BJ (cell line): Measurements from ENCODE around the gene KCNIP4. TPM values are rescaled to one million over a fixed set of nuclear protein-coding genes. Genes with fewer than 3 reads are reported as not detected.

Experiments
- CTCF ChIA-PET: fragments of 350-600 bp; formaldehyde crosslinking; extraction: SDS; loops from one replicate; lab custom pipeline; 2021; ENCODE audit warnings: antibody characterized with exemption, inconsistent platforms; lab: Yijun Ruan, JAX
- POLR2A ChIA-PET: fragments of 300-600 bp; sonication (Branson Sonifier 250); formaldehyde crosslinking; extraction: SDS; loops from one replicate; lab custom pipeline; 2021; ENCODE audit warnings: antibody characterized with exemption; lab: Charles Lee
- DNase-seq: peaks from one replicate; pipeline ENCODE4 v3.0.0-alpha.2; 2011; ENCODE audit warnings: low read depth
- H3K27me3 ChIP-seq: 2 replicates; pipeline ENCODE4 v1.6.0; 2011; ENCODE audit warnings: low read length; ENCODE audit not compliant: control insufficient read depth, insufficient read depth
- H3K36me3 ChIP-seq: 2 replicates; pipeline ENCODE4 v1.5.1; 2011; ENCODE audit warnings: low read length; ENCODE audit not compliant: control insufficient read depth, insufficient read depth
- H3K4me3 ChIP-seq: 2 replicates; pipeline ENCODE4 v1.5.1; 2011; ENCODE audit warnings: low read depth, mild to moderate bottlenecking, control low read depth, low read length
- polyA plus RNA-seq: library from polyadenylated mRNA; depleted of rRNA; stranded (reverse); fragments of >200 nt; gene quantifications from 2 replicates; pipeline ENCODE4 v1.2.3, GENCODE V29; 2011
- TF ChIP-seq, protein P1 (sequence below): IDR thresholded peaks from 2 replicates; pipeline ENCODE4 v1.5.1; 2011; ENCODE audit warnings: low read depth, mild to moderate bottlenecking, control low read depth, inconsistent platforms, low read length, moderate library complexity; ENCODE audit not compliant: insufficient read depth

Gene KCNIP4
- polyA plus RNA-seq, 1 experiment = not detected

DNA sequence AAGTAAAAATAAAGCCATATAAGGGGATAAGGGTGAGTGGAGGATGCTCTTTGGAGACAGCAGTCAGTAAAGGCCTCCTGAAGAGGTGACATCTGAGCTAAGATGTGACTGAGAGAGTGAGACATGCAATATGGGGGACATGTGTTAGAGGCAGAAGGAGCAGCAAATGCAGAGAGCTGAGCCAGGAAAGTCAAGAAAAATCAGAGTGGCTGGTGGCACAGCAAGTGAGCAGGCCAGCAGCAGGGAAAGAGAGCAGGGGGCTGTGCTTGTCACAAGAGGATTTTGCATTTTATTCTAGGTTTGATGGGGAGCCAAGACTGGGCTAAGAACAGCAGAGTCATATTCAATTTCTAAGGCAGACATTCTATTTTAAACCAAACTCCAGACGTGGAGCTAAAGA lies 394.5 kb downstream of the KCNIP4 start:
- H3K36me3 ChIP-seq = no peaks in the 10 kb centered on the region
- TF ChIP-seq, protein P1, sequence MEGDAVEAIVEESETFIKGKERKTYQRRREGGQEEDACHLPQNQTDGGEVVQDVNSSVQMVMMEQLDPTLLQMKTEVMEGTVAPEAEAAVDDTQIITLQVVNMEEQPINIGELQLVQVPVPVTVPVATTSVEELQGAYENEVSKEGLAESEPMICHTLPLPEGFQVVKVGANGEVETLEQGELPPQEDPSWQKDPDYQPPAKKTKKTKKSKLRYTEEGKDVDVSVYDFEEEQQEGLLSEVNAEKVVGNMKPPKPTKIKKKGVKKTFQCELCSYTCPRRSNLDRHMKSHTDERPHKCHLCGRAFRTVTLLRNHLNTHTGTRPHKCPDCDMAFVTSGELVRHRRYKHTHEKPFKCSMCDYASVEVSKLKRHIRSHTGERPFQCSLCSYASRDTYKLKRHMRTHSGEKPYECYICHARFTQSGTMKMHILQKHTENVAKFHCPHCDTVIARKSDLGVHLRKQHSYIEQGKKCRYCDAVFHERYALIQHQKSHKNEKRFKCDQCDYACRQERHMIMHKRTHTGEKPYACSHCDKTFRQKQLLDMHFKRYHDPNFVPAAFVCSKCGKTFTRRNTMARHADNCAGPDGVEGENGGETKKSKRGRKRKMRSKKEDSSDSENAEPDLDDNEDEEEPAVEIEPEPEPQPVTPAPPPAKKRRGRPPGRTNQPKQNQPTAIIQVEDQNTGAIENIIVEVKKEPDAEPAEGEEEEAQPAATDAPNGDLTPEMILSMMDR = no peak
- DNase-seq = no peak
- H3K4me3 ChIP-seq = no peak overlapping the region
- CTCF ChIA-PET = no interaction called here
- no peaks in the 10 kb centered on the region; the same call in 1 of the 2 replicates for H3K27me3 ChIP-seq
- POLR2A ChIA-PET = no interaction called here

DNA sequence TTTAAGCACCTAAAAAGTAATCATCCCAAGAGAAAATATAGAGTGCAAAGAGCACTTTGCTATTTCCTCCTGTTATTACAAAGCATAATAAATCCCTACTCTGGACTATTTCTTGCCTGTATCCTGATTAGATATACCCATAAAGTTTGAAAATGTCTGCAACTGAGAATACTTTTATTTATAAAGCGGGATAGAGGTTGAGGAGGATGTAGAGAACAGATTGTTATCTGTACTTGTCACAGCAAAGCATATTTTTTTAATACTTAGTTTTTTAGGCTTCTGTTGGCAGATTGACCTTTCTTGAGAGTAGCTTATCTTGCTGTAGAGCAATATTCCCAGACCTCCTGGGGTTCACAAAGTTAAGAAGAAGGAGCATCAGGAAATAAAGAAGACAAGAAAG lies 396.1 kb downstream of the KCNIP4 start:
- no peak for DNase-seq
- POLR2A ChIA-PET = no interaction called here
- CTCF ChIA-PET = no interaction called here
- TF ChIP-seq, protein P1 = no peak
- Histone ChIP-seq H3K27me3 (no peaks in the 10 kb centered on the region; the same call in 1 of the 2 replicates), H3K4me3 (no peak overlapping the region), H3K36me3 (no peaks in the 10 kb centered on the region)

DNA sequence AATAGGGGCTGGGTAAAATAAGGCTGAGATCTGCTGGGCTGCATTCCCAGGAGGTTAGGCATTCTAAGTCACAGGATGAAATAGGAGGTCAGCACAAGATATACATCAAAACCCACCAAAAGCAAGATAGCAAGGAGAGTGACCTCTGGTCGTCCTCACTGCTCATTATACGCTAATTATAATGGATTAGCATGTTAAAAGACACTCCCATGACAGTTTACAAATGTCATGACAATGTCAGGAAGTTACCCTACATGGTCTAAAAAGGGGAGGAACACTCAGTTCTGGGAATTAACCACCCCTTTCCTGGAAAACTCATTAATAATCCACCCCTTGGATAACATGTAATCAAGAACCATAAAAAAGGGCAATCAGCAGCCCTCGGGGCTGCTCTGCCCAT lies 403.6 kb downstream of the KCNIP4 start:
- ChIA-PET POLR2A (no interaction called here), CTCF (no interaction called here)
- H3K36me3 ChIP-seq = no peaks in the 10 kb centered on the region
- TF ChIP-seq, protein P1 = no peak
- no peak for DNase-seq
- H3K4me3 ChIP-seq = no peak overlapping the region
- H3K27me3 ChIP-seq = no peaks in the 10 kb centered on the region

DNA sequence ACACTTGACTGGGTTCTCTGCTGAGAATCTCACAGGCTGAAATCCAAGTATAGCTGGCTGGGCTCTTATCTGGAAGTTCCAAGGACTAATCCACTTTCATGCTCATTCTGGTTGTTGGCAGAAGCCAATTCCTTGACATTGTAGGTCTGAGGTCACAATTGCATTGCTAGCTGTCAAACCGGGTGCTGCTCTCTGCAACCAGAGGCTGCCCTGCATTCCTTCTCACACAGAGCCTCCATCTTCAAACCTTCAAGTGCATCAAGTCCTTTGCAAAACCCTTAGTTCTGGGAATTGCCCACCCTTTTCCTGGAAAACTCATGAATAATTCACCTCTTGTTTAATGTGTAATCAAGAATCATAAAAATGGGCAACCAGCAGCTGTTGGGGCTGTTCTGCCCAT lies 404.2 kb downstream of the KCNIP4 start:
- ChIA-PET CTCF (interaction anchor here (0.7 kb wide), 1 partner anchor 50 kb away, joined by 4 read pairs; no protein-coding TSS in a partner anchor), POLR2A (no interaction called here)
- DNase-seq = no peak
- H3K36me3 ChIP-seq = no peaks in the 10 kb centered on the region
- TF ChIP-seq, protein P1 = no peak
- no peak overlapping the region for H3K4me3 ChIP-seq
- H3K27me3 ChIP-seq = no peaks in the 10 kb centered on the region

DNA sequence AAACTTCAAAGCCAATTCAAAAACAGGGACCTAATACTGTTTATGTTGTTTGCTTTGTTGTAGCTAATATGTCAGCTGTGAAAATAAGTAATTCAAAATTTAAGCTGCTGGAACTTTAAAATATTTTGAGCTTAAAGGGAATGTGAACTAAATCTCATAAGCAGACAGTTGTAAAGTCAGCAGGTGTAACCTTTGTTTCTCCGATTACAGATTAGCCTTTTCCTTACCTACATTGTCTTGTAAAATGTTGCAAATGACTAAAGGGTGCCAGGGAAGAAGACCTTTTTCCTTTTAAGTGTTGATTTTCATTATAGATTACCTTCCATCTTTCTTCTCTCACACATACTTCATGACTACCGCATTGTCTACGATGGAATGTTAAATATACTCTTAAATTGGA lies 405.1 kb downstream of the KCNIP4 start:
- Histone ChIP-seq H3K4me3 (no peak overlapping the region), H3K36me3 (no peaks in the 10 kb centered on the region), H3K27me3 (no peaks in the 10 kb centered on the region)
- TF ChIP-seq, protein P1 = no peak
- CTCF ChIA-PET = no interaction called here
- POLR2A ChIA-PET = no interaction called here
- no peak for DNase-seq
